Panc1 (cell line): Measurements from ENCODE around the gene PDE3B.

Experiments
- POLR2AphosphoS5 ChIP-seq: IDR thresholded peaks from 2 replicates; pipeline ENCODE4 v1.6.1; 2012; ENCODE audit warnings: mild to moderate bottlenecking, low read depth, low read length, moderate library complexity
- SIN3A ChIP-seq: IDR thresholded peaks from 2 replicates; pipeline ENCODE4 v1.6.1; 2012; ENCODE audit warnings: low read depth, mild to moderate bottlenecking, low read length, moderate library complexity, borderline replicate concordance; ENCODE audit not compliant: insufficient read depth
- TCF7L2 ChIP-seq: IDR thresholded peaks from 2 replicates; pipeline ENCODE4 v1.6.1; 2011; ENCODE audit warnings: mild to moderate bottlenecking, low read depth, low read length, inconsistent platforms
- TF ChIP-seq, protein P1 (sequence below): fragments of 450-650 bp; IDR thresholded peaks from 2 replicates; pipeline ENCODE4 v1.5.1; 2017; ENCODE audit warnings: mild to moderate bottlenecking
- TF ChIP-seq, protein P2 (sequence below), 2 experiments: IDR thresholded peaks; 2 replicates each; pipeline ENCODE4 v1.6.1; 2011 to 2012; ENCODE audit warnings: low read depth in 2 of 2, control low read depth in 1 of 2, low read length in 1 of 2, mild to moderate bottlenecking in 1 of 2, moderate library complexity in 1 of 2; ENCODE audit not compliant: insufficient read depth in 1 of 2

DNA sequence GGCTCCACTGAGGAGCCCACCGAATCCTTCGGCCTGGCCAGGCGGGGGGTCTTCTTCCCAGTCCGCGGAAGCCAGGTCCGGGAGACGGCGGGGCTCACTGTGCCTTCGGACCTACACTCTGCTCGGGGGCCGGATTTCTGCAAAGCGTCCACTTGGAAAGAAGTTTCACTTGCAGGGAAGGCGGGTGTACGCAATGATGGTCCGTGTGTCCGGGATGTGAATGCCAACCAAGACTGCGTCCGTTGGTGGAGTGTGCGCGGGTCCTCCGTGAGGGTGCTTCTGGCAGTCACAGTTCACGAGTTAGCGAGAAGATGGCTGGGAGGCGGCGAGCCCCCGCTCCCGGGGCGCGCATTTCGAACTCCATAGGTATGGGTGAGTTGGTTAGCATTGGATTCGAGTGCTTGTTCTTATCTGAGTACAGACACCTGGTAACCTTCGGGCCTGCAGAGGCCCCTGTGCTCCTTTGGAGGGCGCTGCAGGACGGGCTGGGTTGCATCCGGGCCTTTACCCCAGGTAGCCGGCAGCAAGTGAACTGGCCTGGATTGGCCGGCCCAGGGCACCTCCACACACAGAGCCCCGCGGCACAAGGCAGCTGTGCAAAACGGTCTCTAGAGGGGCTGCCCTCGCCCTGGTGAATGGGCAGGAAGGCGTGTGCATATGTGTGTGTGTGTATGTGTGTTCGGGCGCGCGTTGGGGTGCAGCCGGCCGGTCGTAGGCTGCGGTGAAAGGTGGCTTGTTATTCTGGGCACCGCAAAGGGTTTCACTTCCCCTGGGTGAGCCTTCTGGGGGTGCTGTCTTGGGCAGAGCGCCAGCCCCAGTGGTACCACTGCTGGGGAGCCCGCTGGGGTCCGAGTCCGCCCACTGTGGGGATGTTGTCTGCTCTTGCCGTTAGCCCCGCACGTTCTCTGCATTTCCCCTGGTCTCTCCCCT is 261.8 kb downstream of the PDE3B start:
- TF ChIP-seq, protein P1, sequence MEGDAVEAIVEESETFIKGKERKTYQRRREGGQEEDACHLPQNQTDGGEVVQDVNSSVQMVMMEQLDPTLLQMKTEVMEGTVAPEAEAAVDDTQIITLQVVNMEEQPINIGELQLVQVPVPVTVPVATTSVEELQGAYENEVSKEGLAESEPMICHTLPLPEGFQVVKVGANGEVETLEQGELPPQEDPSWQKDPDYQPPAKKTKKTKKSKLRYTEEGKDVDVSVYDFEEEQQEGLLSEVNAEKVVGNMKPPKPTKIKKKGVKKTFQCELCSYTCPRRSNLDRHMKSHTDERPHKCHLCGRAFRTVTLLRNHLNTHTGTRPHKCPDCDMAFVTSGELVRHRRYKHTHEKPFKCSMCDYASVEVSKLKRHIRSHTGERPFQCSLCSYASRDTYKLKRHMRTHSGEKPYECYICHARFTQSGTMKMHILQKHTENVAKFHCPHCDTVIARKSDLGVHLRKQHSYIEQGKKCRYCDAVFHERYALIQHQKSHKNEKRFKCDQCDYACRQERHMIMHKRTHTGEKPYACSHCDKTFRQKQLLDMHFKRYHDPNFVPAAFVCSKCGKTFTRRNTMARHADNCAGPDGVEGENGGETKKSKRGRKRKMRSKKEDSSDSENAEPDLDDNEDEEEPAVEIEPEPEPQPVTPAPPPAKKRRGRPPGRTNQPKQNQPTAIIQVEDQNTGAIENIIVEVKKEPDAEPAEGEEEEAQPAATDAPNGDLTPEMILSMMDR: peak; percentile 83
- TF ChIP-seq, protein P2, sequence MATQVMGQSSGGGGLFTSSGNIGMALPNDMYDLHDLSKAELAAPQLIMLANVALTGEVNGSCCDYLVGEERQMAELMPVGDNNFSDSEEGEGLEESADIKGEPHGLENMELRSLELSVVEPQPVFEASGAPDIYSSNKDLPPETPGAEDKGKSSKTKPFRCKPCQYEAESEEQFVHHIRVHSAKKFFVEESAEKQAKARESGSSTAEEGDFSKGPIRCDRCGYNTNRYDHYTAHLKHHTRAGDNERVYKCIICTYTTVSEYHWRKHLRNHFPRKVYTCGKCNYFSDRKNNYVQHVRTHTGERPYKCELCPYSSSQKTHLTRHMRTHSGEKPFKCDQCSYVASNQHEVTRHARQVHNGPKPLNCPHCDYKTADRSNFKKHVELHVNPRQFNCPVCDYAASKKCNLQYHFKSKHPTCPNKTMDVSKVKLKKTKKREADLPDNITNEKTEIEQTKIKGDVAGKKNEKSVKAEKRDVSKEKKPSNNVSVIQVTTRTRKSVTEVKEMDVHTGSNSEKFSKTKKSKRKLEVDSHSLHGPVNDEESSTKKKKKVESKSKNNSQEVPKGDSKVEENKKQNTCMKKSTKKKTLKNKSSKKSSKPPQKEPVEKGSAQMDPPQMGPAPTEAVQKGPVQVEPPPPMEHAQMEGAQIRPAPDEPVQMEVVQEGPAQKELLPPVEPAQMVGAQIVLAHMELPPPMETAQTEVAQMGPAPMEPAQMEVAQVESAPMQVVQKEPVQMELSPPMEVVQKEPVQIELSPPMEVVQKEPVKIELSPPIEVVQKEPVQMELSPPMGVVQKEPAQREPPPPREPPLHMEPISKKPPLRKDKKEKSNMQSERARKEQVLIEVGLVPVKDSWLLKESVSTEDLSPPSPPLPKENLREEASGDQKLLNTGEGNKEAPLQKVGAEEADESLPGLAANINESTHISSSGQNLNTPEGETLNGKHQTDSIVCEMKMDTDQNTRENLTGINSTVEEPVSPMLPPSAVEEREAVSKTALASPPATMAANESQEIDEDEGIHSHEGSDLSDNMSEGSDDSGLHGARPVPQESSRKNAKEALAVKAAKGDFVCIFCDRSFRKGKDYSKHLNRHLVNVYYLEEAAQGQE (IDR thresholded peaks at IDR 0.05; ENCODE audit: insufficient read depth in 1 of 2, low read depth in 2 of 2, low read length in 1 of 2): no peak
- TF ChIP-seq TCF7L2: no peak
- no peak for TF ChIP-seq SIN3A
- TF ChIP-seq POLR2AphosphoS5: no peak
